ENCODE data around the gene L3MBTL4. TPM values are rescaled to one million over a fixed set of nuclear protein-coding genes. Genes with fewer than 3 reads are reported as not detected.

Gene L3MBTL4
- total RNA-seq, 4 donors from 2014 or later = 5.6 to 45.7 (median 12.0) TPM

DNA sequence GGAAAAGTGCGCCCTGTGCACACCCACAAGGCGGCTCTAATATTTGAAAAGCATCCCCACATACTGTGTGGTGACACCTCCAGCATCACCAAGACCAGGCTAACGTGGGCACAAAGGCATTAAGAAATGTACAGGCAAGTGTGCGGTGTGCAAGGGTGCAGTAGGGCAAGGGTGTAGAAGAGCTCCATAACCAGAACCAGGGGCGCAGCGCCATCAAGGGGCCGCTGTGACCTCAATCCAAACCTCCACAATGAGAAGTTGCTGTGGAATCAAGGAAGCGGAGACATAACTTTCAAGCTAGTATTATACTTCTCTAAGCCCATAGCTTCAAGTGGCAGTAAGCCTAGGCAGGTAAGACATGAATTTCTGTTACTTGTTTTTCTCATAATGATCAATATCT, 13.0 kb downstream of the L3MBTL4 start:
- no peaks in the 10 kb centered on the region for H3K9me3 ChIP-seq
- H3K4me3 ChIP-seq = no peak overlapping the region
- H3K4me1 ChIP-seq = no peaks in the 10 kb centered on the region
- H3K27me3 ChIP-seq = no peaks in the 10 kb centered on the region
- no peak for DNase-seq
- H3K27ac ChIP-seq = no peak overlapping the region
- H3K36me3 ChIP-seq = no peaks in the 10 kb centered on the region
- TF ChIP-seq CTCF (IDR thresholded peaks at IDR 0.05) (no peak), POLR2A (IDR thresholded peaks at IDR 0.05) (no peak)
- intact Hi-C loops (cut with DNase I; ENCODE audit: low total_unique reads) = no loop called here

DNA sequence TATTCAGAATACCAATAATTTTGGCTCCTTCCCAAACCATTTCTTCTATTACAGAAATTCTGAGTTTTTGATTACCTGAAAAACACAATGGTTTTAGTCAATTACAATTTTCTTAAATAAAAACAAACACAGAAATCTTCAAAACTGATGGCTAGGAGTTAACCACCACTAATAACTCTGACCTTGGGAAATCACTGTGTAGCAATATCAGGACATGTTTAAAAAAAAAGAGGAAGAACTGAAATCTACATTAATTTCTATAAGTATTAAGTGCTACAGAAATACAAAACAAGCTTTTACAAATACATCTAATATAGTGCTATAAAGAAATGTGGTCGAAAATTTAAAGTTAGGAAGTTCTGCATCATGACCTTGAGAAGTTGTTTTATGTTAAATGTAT, 14.9 kb downstream of the L3MBTL4 start:
- Histone ChIP-seq H3K27me3 (no peaks in the 10 kb centered on the region), H3K9me3 (no peaks in the 10 kb centered on the region), H3K4me3 (no peak overlapping the region), H3K36me3 (no peaks in the 10 kb centered on the region), H3K4me1 (no peaks in the 10 kb centered on the region), H3K27ac (no peak overlapping the region)
- no peak for TF ChIP-seq CTCF (IDR thresholded peaks at IDR 0.05)
- TF ChIP-seq POLR2A (IDR thresholded peaks at IDR 0.05) = no peak
- intact Hi-C loops (cut with DNase I; ENCODE audit: low total_unique reads) = no loop called here
- no peak for DNase-seq

GRCh38 chr18:6397931-6398566, 16.7 kb downstream of the L3MBTL4 start:
- Histone ChIP-seq H3K36me3 (no peaks in the 10 kb centered on the region), H3K27ac (no peak overlapping the region), H3K9me3 (no peaks in the 10 kb centered on the region), H3K4me1 (no peaks in the 10 kb centered on the region), H3K27me3 (no peaks in the 10 kb centered on the region), H3K4me3 (no peak overlapping the region)
- DNase-seq = no peak
- intact Hi-C loops (cut with DNase I; ENCODE audit: low total_unique reads) = no loop called here
- TF ChIP-seq POLR2A (IDR thresholded peaks at IDR 0.05) = no peak
- no peak for TF ChIP-seq CTCF (IDR thresholded peaks at IDR 0.05)

DNA sequence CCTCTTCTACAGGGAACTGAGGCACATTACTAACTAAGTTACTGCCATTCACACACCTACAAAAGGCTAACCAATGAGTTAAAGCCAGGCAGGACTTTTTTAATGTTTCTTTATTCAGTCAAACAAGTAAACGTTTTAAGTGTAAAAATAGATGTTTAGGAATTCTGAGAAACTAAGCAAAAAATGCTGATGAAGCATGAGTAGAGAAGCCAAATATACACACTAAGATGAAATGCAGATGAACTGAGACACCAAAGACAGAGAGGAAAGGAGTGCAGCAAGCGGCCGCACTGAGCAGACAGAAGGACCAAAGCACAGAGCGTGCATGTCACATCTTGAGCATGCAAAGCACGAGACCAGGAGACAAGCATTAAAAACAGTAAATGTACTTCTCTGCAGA, 17.9 kb downstream of the L3MBTL4 start:
- Histone ChIP-seq H3K27me3 (no peaks in the 10 kb centered on the region), H3K36me3 (no peaks in the 10 kb centered on the region), H3K4me3 (no peak overlapping the region), H3K27ac (no peak overlapping the region), H3K9me3 (peaks cover 0 to 5% of the 10 kb centered on the region in 2 donors), H3K4me1 (no peaks in the 10 kb centered on the region)
- DNase-seq = no peak
- intact Hi-C loops (cut with DNase I; ENCODE audit: low total_unique reads) = no loop called here
- no peak for TF ChIP-seq POLR2A (IDR thresholded peaks at IDR 0.05)
- no peak for TF ChIP-seq CTCF (IDR thresholded peaks at IDR 0.05)

- intact Hi-C loops (cut with DNase I; ENCODE audit: low total_unique reads) = no loop called here
- no peaks in the 10 kb centered on the region for H3K4me1 ChIP-seq
- DNase-seq = no peak
- H3K27ac ChIP-seq = no peak overlapping the region
- H3K36me3 ChIP-seq = no peaks in the 10 kb centered on the region
- H3K4me3 ChIP-seq = no peak overlapping the region
- H3K9me3 ChIP-seq = peaks cover 0 to 10% of the 10 kb centered on the region in 2 donors
- TF ChIP-seq CTCF (IDR thresholded peaks at IDR 0.05) (no peak), POLR2A (IDR thresholded peaks at IDR 0.05) (no peak)
- H3K27me3 ChIP-seq = no peaks in the 10 kb centered on the region
These were observed 18.4 kb downstream of the L3MBTL4 start for GRCh38 chr18:6396276-6396675.
